ENCODE data around the gene MPPE1.
"Not testable (repeated sequence)": the region's sequence is repeated elsewhere in the genome, so short reads cannot be mapped to it uniquely, and the experiment has no call there.

Gene MPPE1

DNA sequence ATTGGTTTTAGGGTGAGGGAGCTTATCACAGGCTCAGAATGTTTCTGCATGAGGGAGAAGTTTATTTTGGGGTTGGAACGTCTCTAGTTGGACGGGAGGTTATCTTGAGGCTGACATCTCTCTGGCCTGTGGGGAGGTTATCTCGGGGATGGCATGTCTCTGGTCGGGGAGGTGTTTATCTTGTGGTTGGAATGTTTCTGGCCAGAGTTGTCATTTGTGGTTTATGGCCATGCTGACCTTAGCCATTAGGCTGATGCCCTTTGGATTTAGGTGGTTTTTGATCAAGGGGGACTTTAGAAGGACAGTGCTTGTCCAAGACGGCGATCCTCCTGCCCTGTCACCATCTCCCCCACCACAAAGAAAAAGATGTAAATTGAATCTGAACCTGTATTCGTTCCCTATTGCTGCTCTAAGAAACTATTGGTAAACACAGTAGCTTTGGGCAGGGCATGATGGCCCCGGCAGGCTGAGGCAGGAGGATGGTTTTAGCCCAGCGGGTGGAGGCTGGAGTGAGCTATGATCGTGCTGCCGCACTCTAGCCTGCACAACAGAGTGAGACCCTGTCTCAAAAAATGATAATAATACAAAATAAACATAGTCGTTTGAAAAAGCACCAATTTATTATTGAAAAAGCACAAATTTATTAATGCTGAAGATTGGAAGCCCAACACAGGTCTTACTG is 17.8 kb upstream of the MPPE1 start:
- DNase-seq (ENCODE audit: low read depth in 2 of 2) = no peak

GRCh38 chr18:11923450-11923849 is 15.3 kb upstream of the MPPE1 start:
- no peak for DNase-seq (ENCODE audit: low read depth in 2 of 2)

GRCh38 chr18:11919522-11919921 is 11.4 kb upstream of the MPPE1 start:
- not testable (repeated sequence) for DNase-seq (ENCODE audit: low read depth in 2 of 2)

DNA sequence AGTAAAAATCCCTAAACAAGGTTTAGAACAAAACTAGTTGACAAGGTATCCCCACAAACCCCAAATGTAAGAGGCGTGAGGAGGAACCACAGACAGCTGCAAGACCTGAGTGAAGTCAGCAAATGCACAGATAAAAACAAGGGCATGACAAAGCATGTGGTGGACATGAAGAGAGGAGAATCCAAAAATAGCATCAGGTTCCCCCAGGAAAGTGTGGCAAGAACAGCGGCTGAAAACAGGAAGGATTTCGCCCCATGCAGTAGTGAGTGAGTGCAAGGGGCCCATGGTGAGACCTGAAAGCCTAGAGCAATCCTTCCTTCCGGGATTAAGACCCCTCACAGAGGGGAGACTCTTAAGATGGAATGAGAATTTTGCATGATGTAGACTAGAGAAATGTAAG is 8.8 kb upstream of the MPPE1 start:
- DNase-seq (ENCODE audit: low read depth in 2 of 2) = not testable (repeated sequence)

- no peak for DNase-seq (ENCODE audit: low read depth in 2 of 2)
Observed at GRCh38 chr18:11909591-11910026, 1.5 kb upstream of the MPPE1 start.

DNA sequence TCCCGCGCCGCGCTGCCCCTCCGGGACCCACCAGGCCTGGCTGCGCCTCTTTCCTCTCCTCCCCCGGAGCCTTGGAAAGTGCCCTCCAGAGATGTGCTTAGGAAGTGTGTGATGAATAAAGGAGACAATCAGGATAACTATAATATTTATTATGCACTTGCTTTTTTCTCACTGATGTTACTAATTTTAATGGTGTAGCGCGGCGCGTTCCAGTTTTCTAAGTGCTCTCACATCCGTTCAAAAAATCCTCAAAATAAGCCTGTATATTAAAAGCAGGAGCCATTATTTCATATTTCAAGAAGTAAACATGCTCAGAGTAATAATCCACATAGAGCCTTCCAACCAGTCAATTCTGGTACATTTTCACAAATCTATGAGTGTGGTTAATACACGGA is 941 bp upstream of the MPPE1 start:
- peak in 1 of 2 donors; percentile 5 for DNase-seq (ENCODE audit: low read depth in 2 of 2)

DNA sequence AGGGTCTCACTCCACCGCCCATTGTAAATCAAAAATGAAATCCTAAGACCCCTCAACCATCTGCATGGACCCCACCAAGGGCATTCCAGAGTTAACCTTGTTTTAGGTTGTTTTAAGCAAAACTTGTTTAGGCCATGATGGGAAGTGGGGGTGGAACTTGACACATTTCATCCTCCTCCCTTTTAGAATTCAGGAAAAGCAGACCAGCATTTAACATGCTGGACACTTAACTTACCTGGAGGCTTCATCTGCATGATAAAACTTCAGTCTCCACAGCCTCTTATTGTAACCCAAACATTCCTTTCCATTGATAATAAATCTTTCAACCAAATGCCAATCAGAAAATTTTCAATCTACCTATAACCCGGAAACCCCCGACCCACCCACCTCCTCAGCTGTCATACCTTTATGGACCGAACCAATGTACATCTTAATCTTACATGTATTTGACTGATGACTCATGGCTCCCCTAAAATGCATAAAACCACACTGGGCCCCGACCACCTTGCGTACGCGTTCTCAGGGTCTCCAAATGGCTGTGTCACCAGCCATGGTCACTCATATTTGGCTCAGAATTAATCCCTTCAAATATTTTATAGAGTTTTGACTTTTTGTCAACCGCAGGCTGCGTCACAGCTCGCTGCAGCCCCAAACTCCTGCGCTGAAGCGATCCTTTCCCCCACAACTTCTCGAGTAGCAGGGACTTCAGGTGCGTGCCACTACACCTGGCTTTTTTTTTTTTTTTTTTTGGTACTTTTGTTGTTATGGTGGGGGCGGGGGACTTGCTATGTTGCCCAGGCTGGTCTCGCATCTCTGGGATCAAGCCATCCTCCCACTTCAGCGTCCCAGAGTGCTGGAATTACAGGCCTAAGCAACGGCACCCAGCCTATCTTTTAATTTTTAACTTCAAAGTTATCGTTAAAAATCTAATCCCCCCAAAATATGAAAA is 917 bp downstream of the MPPE1 start:
- DNase-seq (ENCODE audit: low read depth in 2 of 2) = no peak

GRCh38 chr18:11906176-11906575 is 1.9 kb downstream of the MPPE1 start:
- no peak for DNase-seq (ENCODE audit: low read depth in 2 of 2)

- no peak for DNase-seq (ENCODE audit: low read depth in 2 of 2)
Observed at GRCh38 chr18:11905613-11906012, 2.5 kb downstream of the MPPE1 start.

GRCh38 chr18:11902522-11903292 is 5.4 kb downstream of the MPPE1 start:
- no peak for DNase-seq (ENCODE audit: low read depth in 2 of 2)

GRCh38 chr18:11901826-11902438 is 6.2 kb downstream of the MPPE1 start:
- DNase-seq (ENCODE audit: low read depth in 2 of 2) = no peak

DNA sequence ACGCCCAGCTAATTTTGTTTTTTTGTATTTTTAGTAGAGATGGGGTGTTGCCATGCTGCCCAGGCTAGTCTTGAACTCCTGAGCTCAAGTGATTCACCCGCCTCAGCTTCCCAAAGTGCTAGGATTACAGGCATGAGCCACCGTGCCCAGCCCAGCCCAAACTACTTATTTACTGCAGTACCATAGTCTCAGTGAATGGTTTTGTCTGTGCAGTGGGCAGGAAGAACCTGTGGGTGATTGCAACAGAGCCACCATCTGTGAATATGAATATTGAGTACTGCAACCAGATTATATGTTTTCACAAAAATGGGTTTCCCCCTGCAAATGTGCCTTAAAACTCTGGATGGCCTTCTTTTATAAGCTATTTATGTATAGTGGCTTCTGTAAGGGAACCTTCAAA is 9.1 kb downstream of the MPPE1 start:
- no peak for DNase-seq (ENCODE audit: low read depth in 2 of 2)

DNA sequence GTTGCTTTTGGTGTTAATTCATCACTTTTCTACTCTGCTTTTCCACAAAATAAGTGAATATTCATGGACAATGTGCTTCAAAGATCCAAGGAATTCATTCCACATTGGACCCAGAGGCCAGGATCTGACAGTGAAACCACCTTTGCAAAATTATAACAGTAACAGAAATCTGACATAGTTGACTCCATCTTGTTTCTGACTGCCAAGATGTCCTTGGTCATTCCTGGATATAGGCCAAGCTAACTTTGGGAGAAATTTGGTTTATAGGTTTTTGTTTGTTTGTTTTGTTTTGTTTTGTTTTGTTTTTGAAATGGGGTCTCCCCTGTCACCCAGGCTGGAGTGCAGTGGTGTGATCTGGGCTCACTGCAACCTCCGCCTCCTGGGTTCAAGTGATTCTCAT is 10.3 kb downstream of the MPPE1 start:
- DNase-seq (ENCODE audit: low read depth in 2 of 2) = no peak

GRCh38 chr18:11892438-11892837 is 15.7 kb downstream of the MPPE1 start:
- DNase-seq (ENCODE audit: low read depth in 2 of 2) = not testable (repeated sequence)

DNA sequence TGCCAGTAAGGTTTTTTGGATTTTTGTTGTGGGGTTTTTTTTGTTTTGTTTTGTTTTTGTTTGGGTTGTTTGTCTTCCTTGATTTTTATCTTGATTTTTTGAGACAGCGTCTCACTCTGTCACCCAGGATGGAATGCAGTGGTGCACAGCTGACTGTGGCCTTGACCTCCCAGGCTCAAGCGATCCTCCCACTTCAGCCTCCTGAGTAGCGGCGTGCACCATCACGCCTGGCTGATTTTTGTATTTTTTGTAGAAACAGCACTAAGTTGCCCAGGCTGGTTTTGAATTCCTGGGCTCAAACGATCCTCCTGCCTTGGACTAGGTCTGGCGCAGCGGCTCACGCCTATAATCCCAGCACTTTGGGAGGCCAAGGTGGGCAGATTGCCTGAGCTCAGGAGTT is 16.4 kb downstream of the MPPE1 start:
- no peak for DNase-seq (ENCODE audit: low read depth in 2 of 2)

DNA sequence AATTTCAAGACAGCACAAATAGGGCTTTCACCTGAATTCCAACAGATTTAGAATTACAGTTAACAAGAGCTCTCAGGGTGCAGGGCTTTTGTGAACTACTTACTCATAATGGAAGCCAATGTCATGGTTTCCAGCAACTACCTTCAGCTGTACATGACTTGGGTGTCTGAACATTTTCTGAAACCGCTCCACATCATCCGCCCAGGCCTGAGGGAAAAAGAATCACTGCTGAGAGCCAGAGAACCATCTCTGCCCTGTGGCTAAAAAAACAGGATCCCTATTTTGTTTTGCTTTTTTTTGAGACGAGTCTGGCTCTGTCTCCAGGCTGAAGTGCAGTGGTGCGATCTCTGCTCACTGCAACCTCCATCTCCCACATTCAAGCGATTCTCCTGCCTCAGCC is 18.8 kb downstream of the MPPE1 start:
- no peak for DNase-seq (ENCODE audit: low read depth in 2 of 2)

DNA sequence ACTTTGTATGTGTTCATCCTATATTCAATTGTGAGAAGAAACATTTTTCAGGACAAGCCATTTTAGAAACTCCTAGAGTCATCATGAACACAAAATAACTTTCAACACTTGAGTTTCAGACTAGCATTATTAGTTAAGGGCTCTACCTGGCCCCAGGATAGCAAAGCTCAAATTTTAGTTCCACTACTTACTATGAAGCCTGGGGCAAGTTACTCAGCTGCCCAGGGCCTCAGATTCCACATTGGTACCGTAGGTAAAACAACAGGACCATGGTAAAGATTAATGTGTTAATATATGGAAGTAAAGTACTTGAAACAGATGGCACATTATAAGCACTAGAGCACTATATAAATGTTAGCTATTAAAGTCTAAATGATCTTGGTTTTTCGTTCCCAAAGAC is 19.4 kb downstream of the MPPE1 start:
- DNase-seq (ENCODE audit: low read depth in 2 of 2) = no peak

DNA sequence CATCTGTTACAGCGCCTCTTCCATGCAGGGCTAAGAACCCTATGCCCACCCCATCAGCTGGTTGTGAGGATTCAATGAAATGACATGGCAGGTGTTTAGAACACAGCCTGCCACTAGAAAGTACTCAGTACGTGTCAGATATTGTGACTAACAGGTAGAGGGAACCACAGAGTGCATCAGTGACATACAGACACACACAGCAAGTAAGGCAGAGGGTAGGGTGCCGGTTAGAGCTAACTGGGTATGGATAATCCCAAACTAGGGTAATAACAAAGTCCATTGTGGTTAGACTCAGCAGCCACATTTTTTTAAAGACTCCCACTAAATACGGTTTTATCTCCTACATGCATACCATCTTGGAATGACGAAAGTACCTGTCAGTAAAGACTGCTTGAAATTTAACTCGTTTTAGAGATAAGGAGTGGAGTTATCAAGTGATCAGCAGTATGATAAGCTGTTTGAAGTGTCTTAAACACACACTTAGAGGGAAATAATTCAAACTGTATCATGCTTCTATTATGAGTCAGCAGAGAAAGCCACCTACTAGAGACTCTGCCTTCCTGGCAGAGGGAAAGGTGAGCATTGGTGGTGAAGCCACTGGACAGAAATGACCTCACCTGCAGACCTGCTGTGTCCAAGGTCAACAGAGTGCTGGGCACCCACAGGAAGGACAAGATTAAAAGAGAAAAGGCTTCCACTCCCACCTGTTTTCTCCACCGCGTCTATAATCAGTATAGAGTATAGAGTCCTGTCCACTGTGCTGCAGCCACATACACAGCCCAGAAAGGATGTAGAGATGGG is 20.6 kb downstream of the MPPE1 start:
- no peak for DNase-seq (ENCODE audit: low read depth in 2 of 2)

DNA sequence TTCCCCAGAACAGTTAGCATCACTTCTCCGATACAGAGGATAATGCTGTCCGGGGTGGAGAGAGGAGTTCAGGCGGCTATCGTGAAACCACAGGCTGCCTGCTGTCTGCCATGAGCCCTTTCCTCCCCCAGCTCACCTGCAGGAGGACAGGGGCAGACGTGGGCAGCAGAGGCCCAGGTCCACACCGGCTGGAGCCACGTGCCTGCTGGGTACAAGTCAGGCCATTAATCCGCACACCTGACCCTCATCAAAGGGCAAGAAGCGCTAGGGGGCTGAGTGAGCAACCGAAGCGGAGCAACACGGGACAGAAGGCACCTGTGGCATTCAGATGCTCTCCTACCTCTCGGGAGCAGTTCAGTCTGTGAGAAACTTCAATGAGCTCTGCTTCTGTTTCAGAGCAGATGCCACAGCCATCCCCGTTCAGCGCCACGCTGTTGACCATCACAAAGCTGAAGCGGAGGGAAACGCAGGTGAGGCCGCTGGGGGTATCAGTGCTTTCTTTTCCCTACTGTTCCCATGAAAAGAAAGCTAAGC is 21.5 kb downstream of the MPPE1 start:
- no peak for DNase-seq (ENCODE audit: low read depth in 2 of 2)

GRCh38 chr18:11885278-11885947 is 22.7 kb downstream of the MPPE1 start:
- DNase-seq (ENCODE audit: low read depth in 2 of 2) = no peak
